GM19468 (cell line): Measurements from ENCODE around the gene PPP2R5C.
A peak's percentile ranks its signal among the peaks of the same experiment; 100 is the strongest.

ENCODE experiments used
- ATAC-seq: cut with Tn5 transposase; IDR thresholded peaks from one replicate; pipeline ENCODE4 v1.9.1; 2021; ENCODE audit warnings: mild to moderate bottlenecking, moderate library complexity, moderate number of reproducible peaks; ENCODE audit not compliant: unreplicated experiment; ENCODE audit errors: extremely low read depth

PPP2R5C gene

GRCh38 chr14:101834397-101834796 lies 72.9 kb downstream of the PPP2R5C start:
- no peak for ATAC-seq

GRCh38 chr14:101834800-101835547 lies 73.5 kb downstream of the PPP2R5C start:
- ATAC-seq, result no peak

GRCh38 chr14:101835566-101835965 lies 74.1 kb downstream of the PPP2R5C start:
- no peak for ATAC-seq

- ATAC-seq, result no peak
Measured at GRCh38 chr14:101836135-101836534, 74.6 kb downstream of the PPP2R5C start.

GRCh38 chr14:101838476-101838875 lies 77.0 kb downstream of the PPP2R5C start:
- no peak for ATAC-seq

- peak; percentile 26 for ATAC-seq
Measured at GRCh38 chr14:101839236-101839635, 77.7 kb downstream of the PPP2R5C start.

GRCh38 chr14:101839661-101840060 lies 78.2 kb downstream of the PPP2R5C start:
- ATAC-seq, result no peak

- ATAC-seq, result no peak
Measured at GRCh38 chr14:101840649-101841369, 79.3 kb downstream of the PPP2R5C start.

GRCh38 chr14:101843038-101843437 lies 81.5 kb downstream of the PPP2R5C start:
- no peak for ATAC-seq

- peak; percentile 44 for ATAC-seq
Measured at GRCh38 chr14:101843665-101844064, 82.2 kb downstream of the PPP2R5C start.

- no peak for ATAC-seq
Measured at GRCh38 chr14:101844219-101844618, 82.7 kb downstream of the PPP2R5C start.

GRCh38 chr14:101844751-101845150 lies 83.2 kb downstream of the PPP2R5C start:
- no peak for ATAC-seq

- ATAC-seq, result no peak
Measured at GRCh38 chr14:101845496-101845895, 84.0 kb downstream of the PPP2R5C start.

- ATAC-seq, result no peak
Measured at GRCh38 chr14:101845896-101846295, 84.4 kb downstream of the PPP2R5C start.

- peak; percentile 72 for ATAC-seq
Measured at GRCh38 chr14:101849125-101849524, 87.6 kb downstream of the PPP2R5C start.

- ATAC-seq, result no peak
Measured at GRCh38 chr14:101849640-101850039, 88.1 kb downstream of the PPP2R5C start.

- no peak for ATAC-seq
Measured at GRCh38 chr14:101851183-101851582, 89.7 kb downstream of the PPP2R5C start.

GRCh38 chr14:101851736-101852405 lies 90.4 kb downstream of the PPP2R5C start:
- no peak for ATAC-seq

- ATAC-seq, result no peak
Measured at GRCh38 chr14:101852785-101853184, 91.3 kb downstream of the PPP2R5C start.

- ATAC-seq, result no peak
Measured at GRCh38 chr14:101853455-101854018, 92.0 kb downstream of the PPP2R5C start.

- ATAC-seq, result no peak
Measured at GRCh38 chr14:101854366-101854765, 92.9 kb downstream of the PPP2R5C start.
